Spleen (tissue), 7 donors: ENCODE measurements around the gene SNX27.

ENCODE experiments used
- CTCF ChIP-seq, 11 experiments: fragments of 200-600 bp in 7 of 11; fragments of 450-650 bp in 4 of 11; sonication (generic) in 4 of 11; IDR thresholded peaks in 8 of 11; conservative IDR thresholded peaks in 3 of 11; 1 replicate in 7 of 11; 2 replicates in 4 of 11; pipeline versions ENCODE4 v1.4.0 to v1.8.0; 2016 to 2021; ENCODE audit warnings: antibody characterized with exemption in 11 of 11, inconsistent platforms in 4 of 11, mild to moderate bottlenecking in 1 of 11
- POLR2A ChIP-seq, 3 donors: fragments of 450-650 bp; IDR thresholded peaks; one replicate each; pipeline ENCODE4 v1.5.1; 2017; ENCODE audit warnings: antibody characterized with exemption in 3 of 3, mild to moderate bottlenecking in 1 of 3
- POLR2AphosphoS5 ChIP-seq, 3 donors: sonication (generic); formaldehyde crosslinking; IDR thresholded peaks; one replicate each; pipeline ENCODE4 v1.5.1; 2017; ENCODE audit warnings: antibody characterized with exemption in 3 of 3
- donor health status: DM: no; HTN: no; CAD: no; lungs with moderate emphysema.
- donor health status: DM: no; HTN: no; CAD: no.
- donor health status: DM: no; HTN: no; CAD: no.

GRCh38 chr1:151578941-151579340 lies 32.9 kb upstream of the SNX27 start:
- TF ChIP-seq CTCF (IDR thresholded peaks at IDR 0.05 in 8 of 11, conservative IDR thresholded peaks at IDR 0.05 in 3 of 11): no peak
- TF ChIP-seq POLR2A (IDR thresholded peaks at IDR 0.05): no peak
- no peak for TF ChIP-seq POLR2AphosphoS5 (IDR thresholded peaks at IDR 0.05)
